GM12878 (cell line): ENCODE measurements around the gene PAK6. TPM values are rescaled to one million over a fixed set of nuclear protein-coding genes. Genes with fewer than 3 reads are reported as not detected.

Source experiments
- ATAC-seq: fragments of 200-7000 bp; cut with Tn5 transposase; 3 replicates; pipeline ENCODE4 v1.9.1; 2020; ENCODE audit warnings: mild to moderate bottlenecking, moderate library complexity
- BruUV-seq: library from RNA; stranded (reverse); fragments of 400-500 nt; replicated peaks from 2 replicates; lab custom pipeline; 2021; lab: Mats Ljungman, UMichigan
- CTCF ChIA-PET: fragments of 300-600 bp; sonication (Branson Sonifier 250); formaldehyde crosslinking; extraction: SDS; loops from one replicate; lab custom pipeline; 2021; ENCODE audit warnings: inconsistent platforms; lab: Yijun Ruan, JAX
- POLR2A ChIA-PET: fragments of 350-600 bp; formaldehyde crosslinking; extraction: SDS; loops from one replicate; lab custom pipeline; 2021; ENCODE audit warnings: inconsistent platforms; lab: Charles Lee
- RAD21 ChIA-PET: fragments of 300-600 bp; sonication (Branson Sonifier 250); formaldehyde crosslinking; loops from one replicate; lab custom pipeline; 2023; ENCODE audit warnings: antibody characterized with exemption; ENCODE audit not compliant: unreplicated experiment; lab: Charles Lee
- SMC1A ChIA-PET: fragments of 300-600 bp; sonication (Branson Sonifier 250); formaldehyde crosslinking; loops from one replicate; lab custom pipeline; 2023; ENCODE audit not compliant: unreplicated experiment, uncharacterized antibody; lab: Charles Lee
- DNase-seq: peaks from one replicate; pipeline ENCODE4 v3.0.0-alpha.2; 2011; ENCODE audit warnings: low read depth, low spot score
- FAIRE-seq: peaks from 3 replicates; lab custom pipeline; 2011; peaks lifted over from hg19 to GRCh38; lab: Jason Lieb, UNC
- H2AFZ ChIP-seq: 2 replicates; pipeline ENCODE4 v1.6.0; 2011; ENCODE audit warnings: low read depth, low read length, control low read depth; ENCODE audit not compliant: control insufficient read depth
- H3K27ac ChIP-seq: 2 replicates; pipeline ENCODE4 v1.5.1; 2011; ENCODE audit warnings: control low read depth; ENCODE audit not compliant: control insufficient read depth, insufficient read depth
- H3K27me3 ChIP-seq, 2 experiments: replicated peaks in 1 of 2; 2 replicates each; pipeline versions ENCODE4 v1.6.0 to v1.6.1; 2011; ENCODE audit warnings: low read length in 1 of 2; ENCODE audit not compliant: control insufficient read depth in 2 of 2, insufficient read depth in 2 of 2
- H3K36me3 ChIP-seq, 2 experiments: 2 replicates each; pipeline ENCODE4 v1.5.1; 2011; ENCODE audit warnings: low read length in 1 of 2; ENCODE audit not compliant: control insufficient read depth in 2 of 2, insufficient read depth in 2 of 2
- H3K4me1 ChIP-seq: 2 replicates; pipeline ENCODE4 v1.6.1; 2011; ENCODE audit warnings: mild to moderate bottlenecking, low read length, moderate library complexity, mixed read lengths; ENCODE audit not compliant: control insufficient read depth, insufficient read depth
- H3K4me2 ChIP-seq: 2 replicates; pipeline ENCODE4 v1.6.0; 2011; ENCODE audit warnings: control low read depth; ENCODE audit not compliant: control insufficient read depth, insufficient read depth
- H3K4me3 ChIP-seq: fragments of 200-600 bp; sonication (generic); 2 replicates; pipeline ENCODE4 v1.5.1; 2016
- H3K79me2 ChIP-seq: 2 replicates; pipeline ENCODE4 v1.6.0; 2011; ENCODE audit warnings: low read length; ENCODE audit not compliant: control insufficient read depth, insufficient read depth
- H3K9ac ChIP-seq: 2 replicates; pipeline ENCODE4 v1.8.0; 2011; ENCODE audit warnings: low read length, control low read depth, mixed read lengths; ENCODE audit not compliant: control insufficient read depth, insufficient read depth
- H3K9me3 ChIP-seq: replicated peaks from 3 replicates; pipeline ENCODE4 v1.5.1; 2011; ENCODE audit warnings: mild to moderate bottlenecking, low read length; ENCODE audit not compliant: control insufficient read depth, insufficient read depth
- H4K20me1 ChIP-seq: 2 replicates; pipeline ENCODE4 v1.6.0; 2011; ENCODE audit not compliant: control insufficient read depth, insufficient read depth
- BCL11A ChIP-seq: IDR thresholded peaks from 2 replicates; pipeline ENCODE4 v1.6.1; 2011; ENCODE audit warnings: low read depth, low read length
- BRCA1 ChIP-seq: IDR thresholded peaks from 2 replicates; pipeline ENCODE4 v1.6.1; 2011; ENCODE audit warnings: low read depth, low read length, improper control_type of control experiment
- CBFB ChIP-seq: IDR thresholded peaks from 2 replicates; pipeline ENCODE4 v1.6.1; 2016; ENCODE audit warnings: antibody characterized with exemption, low read depth
- DPF2 ChIP-seq: fragments of 450-650 bp; IDR thresholded peaks from 2 replicates; pipeline ENCODE4 v1.6.1; 2017; ENCODE audit warnings: mild to moderate bottlenecking
- ETV6 ChIP-seq, 2 experiments: fragments of 450-650 bp in 1 of 2; IDR thresholded peaks in 1 of 2; conservative IDR thresholded peaks in 1 of 2; 2 replicates each; pipeline ENCODE4 v1.6.1; 2014; ENCODE audit warnings: antibody characterized with exemption in 1 of 2, borderline replicate concordance in 1 of 2, low read depth in 1 of 2, mild to moderate bottlenecking in 1 of 2, moderate library complexity in 1 of 2
- HDAC2 ChIP-seq: fragments of 200-600 bp; sonication (generic); IDR thresholded peaks from 2 replicates; pipeline ENCODE4 v1.6.1; 2017
- MEF2B ChIP-seq: fragments of 450-650 bp; IDR thresholded peaks from 2 replicates; pipeline ENCODE4 v1.6.1; 2018; ENCODE audit warnings: mild to moderate bottlenecking, moderate library complexity; ENCODE audit not compliant: partially characterized antibody, poor library complexity, severe bottlenecking
- SP1 ChIP-seq: IDR thresholded peaks from one replicate; pipeline ENCODE4 v1.6.1; 2011; ENCODE audit warnings: low read depth, low read length
- YY1 ChIP-seq: IDR thresholded peaks from 2 replicates; pipeline ENCODE4 v1.6.1; 2011; ENCODE audit warnings: low read depth, mild to moderate bottlenecking, low read length
- ZBED1 ChIP-seq: IDR thresholded peaks from 2 replicates; pipeline ENCODE4 v1.6.1; 2016; ENCODE audit warnings: borderline replicate concordance
- ZNF24 ChIP-seq: fragments of 450-650 bp; IDR thresholded peaks from 2 replicates; pipeline ENCODE4 v1.6.1; 2017; ENCODE audit warnings: antibody characterized with exemption, mild to moderate bottlenecking
- ZZZ3 ChIP-seq: IDR thresholded peaks from 2 replicates; pipeline ENCODE4 v1.6.1; 2011; ENCODE audit warnings: low read depth; ENCODE audit not compliant: control insufficient read depth, insufficient read length
- WGBS: methylation state at CpG from one replicate; pipeline ENCODE4 v1.1.6; 2016; ENCODE audit warnings: low lambda C conversion rate; ENCODE audit not compliant: insufficient replicate concordance, insufficient coverage; ENCODE audit errors: missing lambda C conversion rate; 5-methylcytosine and 5-hydroxymethylcytosine counted together
- in situ Hi-C: fragments of 300-500 bp; cut with MboI; formaldehyde crosslinking; loops from 9 replicates; pipeline ENCODE4 v1.14.3; 2018; ENCODE audit warnings: mixed read lengths
- intact Hi-C: fragments of 100-400 bp; cut with micrococcal nuclease; formaldehyde crosslinking; loops from one replicate; pipeline ENCODE4 v1.14.2; 2022; ENCODE audit not compliant: unreplicated experiment
- polyA plus RNA-seq, 11 experiments: library from polyadenylated mRNA; depleted of rRNA in 4 of 11; unstranded in 6 of 11; stranded (reverse) in 5 of 11; fragments of >200 nt; fragmentation: Nextera tagmentation in 4 of 11; fragmentation: Illumina TruSeq in 1 of 11; extraction: Ambion mirVana in 4 of 11; extraction: Trizol in 1 of 11; gene quantifications; 1 replicate in 1 of 11; 2 replicates in 10 of 11; pipeline versions ENCODE4 v1.2.1 to v1.2.3, GENCODE V29; 2011 to 2016; ENCODE audit warnings: inconsistent platforms in 2 of 11, missing spikeins in 2 of 11, low read depth in 1 of 11
- total RNA-seq, 4 experiments: library from RNA; depleted of rRNA in 3 of 4; stranded (reverse); fragments of >200 nt in 3 of 4; fragmentation: Illumina TruSeq in 1 of 4; extraction: Trizol in 1 of 4; gene quantifications; 2 replicates each; pipeline versions ENCODE4 v1.2.1 to v1.2.3, GENCODE V29; 2013 to 2021
- TF ChIP-seq, protein P1 (sequence below): IDR thresholded peaks from 2 replicates; pipeline ENCODE4 v1.6.1; 2012; ENCODE audit warnings: mild to moderate bottlenecking, low read depth, low read length
- TF ChIP-seq, protein P2 (sequence below): IDR thresholded peaks from 2 replicates; pipeline ENCODE4 v1.6.1; 2012; ENCODE audit warnings: improper control_type of control experiment, low read depth, low read length; ENCODE audit not compliant: insufficient replicate concordance

PAK6 gene
- total and polyA plus RNA-seq, 10 of the 15 experiments (the other 5 are each of a cell fraction or from before 2014, with no cell fraction given) = 0.07 to 0.92 (median 0.31) TPM; not detected in 2

DNA sequence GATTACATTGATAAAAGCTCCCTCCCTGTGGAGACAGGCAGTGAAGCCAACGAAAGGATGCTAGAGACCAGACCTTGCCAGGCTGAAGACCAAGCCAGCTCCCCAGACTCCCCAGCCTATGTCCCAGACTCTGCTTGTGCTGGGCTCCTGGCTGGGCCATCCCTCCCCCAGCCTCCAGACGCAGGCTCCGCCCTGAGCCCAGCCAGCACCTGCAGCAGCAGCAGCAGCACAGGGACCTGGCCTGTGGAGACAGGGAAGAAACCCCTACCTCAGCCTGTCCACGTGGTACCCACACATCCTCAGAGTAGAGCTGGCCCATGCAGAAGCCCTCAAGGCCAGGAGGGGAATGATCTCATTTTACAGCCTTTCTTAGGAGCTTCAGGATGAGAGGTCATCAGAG, 30.7 kb downstream of the PAK6 start (continued):
- TF ChIP-seq, protein P1, sequence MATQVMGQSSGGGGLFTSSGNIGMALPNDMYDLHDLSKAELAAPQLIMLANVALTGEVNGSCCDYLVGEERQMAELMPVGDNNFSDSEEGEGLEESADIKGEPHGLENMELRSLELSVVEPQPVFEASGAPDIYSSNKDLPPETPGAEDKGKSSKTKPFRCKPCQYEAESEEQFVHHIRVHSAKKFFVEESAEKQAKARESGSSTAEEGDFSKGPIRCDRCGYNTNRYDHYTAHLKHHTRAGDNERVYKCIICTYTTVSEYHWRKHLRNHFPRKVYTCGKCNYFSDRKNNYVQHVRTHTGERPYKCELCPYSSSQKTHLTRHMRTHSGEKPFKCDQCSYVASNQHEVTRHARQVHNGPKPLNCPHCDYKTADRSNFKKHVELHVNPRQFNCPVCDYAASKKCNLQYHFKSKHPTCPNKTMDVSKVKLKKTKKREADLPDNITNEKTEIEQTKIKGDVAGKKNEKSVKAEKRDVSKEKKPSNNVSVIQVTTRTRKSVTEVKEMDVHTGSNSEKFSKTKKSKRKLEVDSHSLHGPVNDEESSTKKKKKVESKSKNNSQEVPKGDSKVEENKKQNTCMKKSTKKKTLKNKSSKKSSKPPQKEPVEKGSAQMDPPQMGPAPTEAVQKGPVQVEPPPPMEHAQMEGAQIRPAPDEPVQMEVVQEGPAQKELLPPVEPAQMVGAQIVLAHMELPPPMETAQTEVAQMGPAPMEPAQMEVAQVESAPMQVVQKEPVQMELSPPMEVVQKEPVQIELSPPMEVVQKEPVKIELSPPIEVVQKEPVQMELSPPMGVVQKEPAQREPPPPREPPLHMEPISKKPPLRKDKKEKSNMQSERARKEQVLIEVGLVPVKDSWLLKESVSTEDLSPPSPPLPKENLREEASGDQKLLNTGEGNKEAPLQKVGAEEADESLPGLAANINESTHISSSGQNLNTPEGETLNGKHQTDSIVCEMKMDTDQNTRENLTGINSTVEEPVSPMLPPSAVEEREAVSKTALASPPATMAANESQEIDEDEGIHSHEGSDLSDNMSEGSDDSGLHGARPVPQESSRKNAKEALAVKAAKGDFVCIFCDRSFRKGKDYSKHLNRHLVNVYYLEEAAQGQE = no peak
- no peak for TF ChIP-seq MEF2B
- TF ChIP-seq ZZZ3 = no peak

DNA sequence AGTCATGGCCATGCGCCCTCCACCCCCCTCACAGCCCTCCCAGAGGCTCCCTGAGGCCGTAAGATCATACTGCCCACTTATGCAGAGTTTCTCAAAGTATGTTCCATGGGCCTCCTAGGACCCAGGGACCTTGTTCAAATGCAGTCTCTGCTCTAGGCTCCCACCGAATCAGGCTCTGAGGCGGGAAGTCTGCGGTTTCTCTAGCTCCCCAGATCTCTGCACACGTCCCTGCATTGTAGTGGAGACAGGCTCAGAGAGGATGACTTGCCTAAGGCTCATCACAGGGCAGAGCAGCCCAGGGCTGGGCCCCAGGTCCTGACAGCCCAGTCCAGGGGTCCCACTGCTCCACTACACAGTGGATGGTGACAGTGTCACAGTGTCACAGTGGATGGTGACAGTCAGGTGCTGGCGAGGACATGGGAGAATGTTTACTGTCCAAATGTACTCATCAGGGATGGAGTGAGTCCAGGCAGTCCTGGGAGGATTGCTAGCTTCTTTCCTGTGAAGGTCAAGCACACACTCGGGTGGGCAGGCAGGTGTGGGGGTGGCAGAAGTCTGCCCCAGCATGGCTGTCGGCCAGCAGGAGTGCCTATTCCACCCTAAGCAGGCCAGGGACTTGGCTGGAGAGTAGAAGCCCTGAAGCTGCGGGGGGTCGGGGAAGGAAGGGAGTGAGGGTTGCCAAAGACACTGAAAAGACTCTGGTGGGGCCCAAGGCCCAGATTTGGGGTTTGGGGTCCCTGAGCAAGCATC, 31.6 kb downstream of the PAK6 start:
- H3K27me3 ChIP-seq = no peaks in the 10 kb centered on the region
- FAIRE-seq = no peak
- H2AFZ ChIP-seq = no peak overlapping the region
- no peaks in the 10 kb centered on the region for H3K4me1 ChIP-seq
- ChIA-PET SMC1A (interaction anchor here (1.1 to 6.4 kb wide), 5 partner anchors 15 to 232 kb away, joined by 3 to 98 read pairs (median 4); no protein-coding TSS in a partner anchor), RAD21 (interaction anchor here (1.2 to 1.8 kb wide), 3 partner anchors 52 to 225 kb away, joined by 3 to 9 read pairs (median 3); no protein-coding TSS in a partner anchor), POLR2A (no interaction called here), CTCF (interaction anchor here (1.0 to 11.7 kb wide), 3 partner anchors 9 to 225 kb away, joined by 3 to 296 read pairs (median 5); no protein-coding TSS in a partner anchor)
- ATAC-seq = no peak
- intact Hi-C loops (loop anchor here (10.0 kb wide), 2 partner anchors 166 to 386 kb away; partner anchors contain the start of gene BMF), in situ Hi-C loops (loop anchor here (5.0 to 10.0 kb wide), 4 partner anchors 53 to 486 kb away; partner anchors contain the start of gene FSIP1)
- H3K4me2 ChIP-seq = no peak overlapping the region
- H4K20me1 ChIP-seq = no peaks in the 10 kb centered on the region
- H3K4me3 ChIP-seq = no peak overlapping the region
- BruUV-seq = no TSS peak
- no peaks in the 10 kb centered on the region for H3K9me3 ChIP-seq
- H3K9ac ChIP-seq = no peak overlapping the region
- no peaks in the 10 kb centered on the region for H3K36me3 ChIP-seq
- H3K27ac ChIP-seq = no peak overlapping the region
- WGBS = 23% methylated on average over 11 of the region's 11 CpGs
- no peak for DNase-seq
- H3K79me2 ChIP-seq = no peaks in the 10 kb centered on the region
- TF ChIP-seq ZBED1 = no peak
- TF ChIP-seq SP1 = no peak
- TF ChIP-seq BRCA1 = no peak
- TF ChIP-seq YY1 = no peak
- no peak for TF ChIP-seq HDAC2
- no peak for TF ChIP-seq CBFB
- TF ChIP-seq DPF2 = no peak
- no peak for TF ChIP-seq ETV6 (conservative IDR thresholded peaks at IDR 0.05 in 1 of 2, IDR thresholded peaks at IDR 0.05 in 1 of 2; ENCODE audit: borderline replicate concordance in 1 of 2, low read depth in 1 of 2)
- TF ChIP-seq, protein P2, sequence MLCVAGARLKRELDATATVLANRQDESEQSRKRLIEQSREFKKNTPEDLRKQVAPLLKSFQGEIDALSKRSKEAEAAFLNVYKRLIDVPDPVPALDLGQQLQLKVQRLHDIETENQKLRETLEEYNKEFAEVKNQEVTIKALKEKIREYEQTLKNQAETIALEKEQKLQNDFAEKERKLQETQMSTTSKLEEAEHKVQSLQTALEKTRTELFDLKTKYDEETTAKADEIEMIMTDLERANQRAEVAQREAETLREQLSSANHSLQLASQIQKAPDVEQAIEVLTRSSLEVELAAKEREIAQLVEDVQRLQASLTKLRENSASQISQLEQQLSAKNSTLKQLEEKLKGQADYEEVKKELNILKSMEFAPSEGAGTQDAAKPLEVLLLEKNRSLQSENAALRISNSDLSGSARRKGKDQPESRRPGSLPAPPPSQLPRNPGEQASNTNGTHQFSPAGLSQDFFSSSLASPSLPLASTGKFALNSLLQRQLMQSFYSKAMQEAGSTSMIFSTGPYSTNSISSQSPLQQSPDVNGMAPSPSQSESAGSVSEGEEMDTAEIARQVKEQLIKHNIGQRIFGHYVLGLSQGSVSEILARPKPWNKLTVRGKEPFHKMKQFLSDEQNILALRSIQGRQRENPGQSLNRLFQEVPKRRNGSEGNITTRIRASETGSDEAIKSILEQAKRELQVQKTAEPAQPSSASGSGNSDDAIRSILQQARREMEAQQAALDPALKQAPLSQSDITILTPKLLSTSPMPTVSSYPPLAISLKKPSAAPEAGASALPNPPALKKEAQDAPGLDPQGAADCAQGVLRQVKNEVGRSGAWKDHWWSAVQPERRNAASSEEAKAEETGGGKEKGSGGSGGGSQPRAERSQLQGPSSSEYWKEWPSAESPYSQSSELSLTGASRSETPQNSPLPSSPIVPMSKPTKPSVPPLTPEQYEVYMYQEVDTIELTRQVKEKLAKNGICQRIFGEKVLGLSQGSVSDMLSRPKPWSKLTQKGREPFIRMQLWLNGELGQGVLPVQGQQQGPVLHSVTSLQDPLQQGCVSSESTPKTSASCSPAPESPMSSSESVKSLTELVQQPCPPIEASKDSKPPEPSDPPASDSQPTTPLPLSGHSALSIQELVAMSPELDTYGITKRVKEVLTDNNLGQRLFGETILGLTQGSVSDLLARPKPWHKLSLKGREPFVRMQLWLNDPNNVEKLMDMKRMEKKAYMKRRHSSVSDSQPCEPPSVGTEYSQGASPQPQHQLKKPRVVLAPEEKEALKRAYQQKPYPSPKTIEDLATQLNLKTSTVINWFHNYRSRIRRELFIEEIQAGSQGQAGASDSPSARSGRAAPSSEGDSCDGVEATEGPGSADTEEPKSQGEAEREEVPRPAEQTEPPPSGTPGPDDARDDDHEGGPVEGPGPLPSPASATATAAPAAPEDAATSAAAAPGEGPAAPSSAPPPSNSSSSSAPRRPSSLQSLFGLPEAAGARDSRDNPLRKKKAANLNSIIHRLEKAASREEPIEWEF = no peak
- no peak for TF ChIP-seq BCL11A
- no peak for TF ChIP-seq ZNF24
